ENCODE measurements around the gene FANCI.

GRCh38 chr15:89335298-89336041 is 91.7 kb downstream of the FANCI start:
- no peak for TF ChIP-seq CTCF (IDR thresholded peaks at IDR 0.05 in 4 of 5, conservative IDR thresholded peaks at IDR 0.05 in 1 of 5)
- TF ChIP-seq POLR2A (IDR thresholded peaks at IDR 0.05): no peak

All from gastrocnemius medialis (tissue), 4 donors.